NT2/D1 (cell line): ENCODE data around the gene PSMB8.

Experiments used
- SUZ12 ChIP-seq: IDR thresholded peaks from 2 replicates; pipeline ENCODE4 v1.6.1; 2011; ENCODE audit not compliant: insufficient read length, insufficient read depth; ENCODE audit errors: extremely low read depth
- YY1 ChIP-seq: IDR thresholded peaks from 2 replicates; pipeline ENCODE4 v1.6.1; 2011; ENCODE audit not compliant: insufficient read length, insufficient read depth
- ZNF274 ChIP-seq: IDR thresholded peaks from 2 replicates; pipeline ENCODE4 v1.6.1; 2011; ENCODE audit warnings: mild to moderate bottlenecking, low read depth, low read length

DNA sequence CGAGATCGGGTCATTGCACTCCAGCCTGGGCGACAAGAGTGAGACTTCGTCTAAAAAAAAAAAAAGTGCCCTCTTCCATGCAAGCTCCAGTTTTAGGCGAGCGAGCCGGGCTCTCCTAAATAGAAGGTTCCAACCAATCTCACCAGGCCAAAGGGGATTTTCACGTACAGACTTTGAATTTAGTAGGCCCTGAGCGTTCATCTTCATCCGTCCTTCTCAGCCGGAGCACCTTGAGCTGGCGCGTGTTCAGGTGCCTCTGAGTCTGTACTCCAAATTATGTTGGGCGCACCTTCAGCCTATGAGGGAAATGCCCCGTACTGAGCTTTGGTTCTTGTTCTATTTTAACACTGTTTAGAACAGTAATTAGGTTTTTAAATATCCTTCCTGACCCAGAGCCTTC, 4.5 kb downstream of the PSMB8 start:
- no peak for TF ChIP-seq YY1
- TF ChIP-seq SUZ12 = no peak
- no peak for TF ChIP-seq ZNF274
